Measurements from ENCODE around the gene TRAPPC14.

DNA sequence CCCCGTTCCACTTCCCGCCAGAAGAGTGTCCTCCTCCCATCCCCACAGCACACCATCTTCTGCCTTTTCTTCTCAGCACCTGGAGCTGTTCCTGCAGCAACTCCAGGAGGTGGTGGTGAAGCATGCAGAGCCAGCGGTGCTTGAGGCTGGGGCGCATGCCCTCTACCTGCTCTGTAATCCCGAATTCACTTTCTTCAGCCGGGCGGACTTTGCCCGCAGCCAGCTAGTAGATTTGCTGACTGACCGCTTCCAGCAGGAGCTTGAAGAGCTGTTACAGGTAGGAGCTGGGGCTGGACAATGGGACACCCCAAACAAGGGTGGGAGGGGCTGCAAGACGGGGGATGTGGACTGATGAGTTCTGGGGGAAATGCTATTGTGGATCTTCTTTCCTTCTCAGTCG, 42.2 kb upstream of the TRAPPC14 start:
- TF ChIP-seq, protein P1, sequence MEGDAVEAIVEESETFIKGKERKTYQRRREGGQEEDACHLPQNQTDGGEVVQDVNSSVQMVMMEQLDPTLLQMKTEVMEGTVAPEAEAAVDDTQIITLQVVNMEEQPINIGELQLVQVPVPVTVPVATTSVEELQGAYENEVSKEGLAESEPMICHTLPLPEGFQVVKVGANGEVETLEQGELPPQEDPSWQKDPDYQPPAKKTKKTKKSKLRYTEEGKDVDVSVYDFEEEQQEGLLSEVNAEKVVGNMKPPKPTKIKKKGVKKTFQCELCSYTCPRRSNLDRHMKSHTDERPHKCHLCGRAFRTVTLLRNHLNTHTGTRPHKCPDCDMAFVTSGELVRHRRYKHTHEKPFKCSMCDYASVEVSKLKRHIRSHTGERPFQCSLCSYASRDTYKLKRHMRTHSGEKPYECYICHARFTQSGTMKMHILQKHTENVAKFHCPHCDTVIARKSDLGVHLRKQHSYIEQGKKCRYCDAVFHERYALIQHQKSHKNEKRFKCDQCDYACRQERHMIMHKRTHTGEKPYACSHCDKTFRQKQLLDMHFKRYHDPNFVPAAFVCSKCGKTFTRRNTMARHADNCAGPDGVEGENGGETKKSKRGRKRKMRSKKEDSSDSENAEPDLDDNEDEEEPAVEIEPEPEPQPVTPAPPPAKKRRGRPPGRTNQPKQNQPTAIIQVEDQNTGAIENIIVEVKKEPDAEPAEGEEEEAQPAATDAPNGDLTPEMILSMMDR (IDR thresholded peaks at IDR 0.05), result no peak
- TF ChIP-seq POLR2A (IDR thresholded peaks at IDR 0.05) (no peak), EP300 (IDR thresholded peaks at IDR 0.05) (no peak)

Measured in suprapubic skin (tissue), 3 donors.